ENCODE data around the gene ADD3.

- TF ChIP-seq CTCF (conservative IDR thresholded peaks at IDR 0.05 in 1 of 2, IDR thresholded peaks at IDR 0.05 in 1 of 2; ENCODE audit: extremely low read depth in 1 of 2, insufficient read depth in 1 of 2, low read depth in 1 of 2, low read length in 2 of 2) (peak in 1 of 2 donors; percentile 57), EZH2 (IDR thresholded peaks at IDR 0.05; ENCODE audit: borderline replicate concordance, low read length) (no peak)
Observed at GRCh38 chr10:110016039-110016438, 8.3 kb downstream of the ADD3 start.

Data from mammary epithelial cell (primary cell).